Psoas muscle (tissue), 8 donors: ENCODE measurements around the gene TMEM60. TPM values are rescaled to one million over a fixed set of nuclear protein-coding genes. Genes with fewer than 3 reads are reported as not detected.
A peak's percentile ranks its signal among the peaks of the same experiment; 100 is the strongest.

ENCODE experiments used
- ATAC-seq, 4 donors: fragments of 200-7000 bp; cut with Tn5 transposase; one replicate each; pipeline ENCODE4 v1.9.1; 2020; ENCODE audit warnings: moderate library complexity in 3 of 4, mild to moderate bottlenecking in 2 of 4
- DNase-seq, 2 donors: peaks; one replicate each; pipeline ENCODE4 v3.0.0-alpha.2; 2020
- H3K27ac ChIP-seq: fragments of 200-600 bp; one replicate; pipeline ENCODE4 v1.8.0; 2022
- H3K27me3 ChIP-seq, 3 donors: fragments of 200-600 bp in 1 of 3; one replicate each; pipeline versions ENCODE4 v1.6.1 to v1.8.0; 2013 to 2022; ENCODE audit warnings: low read length in 2 of 3, mild to moderate bottlenecking in 2 of 3, moderate library complexity in 1 of 3; ENCODE audit not compliant: insufficient read depth in 3 of 3
- H3K36me3 ChIP-seq, 2 donors: fragments of 200-600 bp in 1 of 2; one replicate each; pipeline versions ENCODE4 v1.6.1 to v1.8.0; 2013 to 2022; ENCODE audit warnings: low read depth in 1 of 2, mild to moderate bottlenecking in 1 of 2, moderate library complexity in 1 of 2; ENCODE audit not compliant: insufficient read depth in 1 of 2
- H3K4me1 ChIP-seq: fragments of 200-600 bp; one replicate; pipeline ENCODE4 v1.8.0; 2022
- H3K4me3 ChIP-seq: fragments of 200-600 bp; one replicate; pipeline ENCODE4 v1.8.0; 2022; ENCODE audit warnings: mild to moderate bottlenecking
- H3K9me3 ChIP-seq: fragments of 200-600 bp; one replicate; pipeline ENCODE4 v1.8.0; 2022
- WGBS, 3 donors: extraction: QIAGEN DNeasy Blood & Tissue Kit; methylation state at CpG; one replicate each; pipeline versions ENCODE4 v1.1.6 to v1.1.7; 2013; 5-methylcytosine and 5-hydroxymethylcytosine counted together
- intact Hi-C, 2 donors: fragments of 100-400 bp; cut with DNase I; formaldehyde crosslinking; loops; one replicate each; pipeline versions ENCODE4 v1.11.0 to v1.14.2; 2022
- polyA plus RNA-seq, 3 donors: library from polyadenylated mRNA; stranded (reverse); fragments of 200-250 nt; gene quantifications; one replicate each; pipeline ENCODE4 v1.2.3, GENCODE V29; 2013
- total RNA-seq, 4 donors: library from RNA; stranded (reverse); fragmentation: NEBNext Ultra II Directional in 2 of 4; extraction: Animal tissue kit (Norgen Biotek cat#: 25700) in 2 of 4; gene quantifications; one replicate each; pipeline versions ENCODE4 v1.2.1 to v1.2.4, GENCODE V29; 2021 to 2023
- TF ChIP-seq, protein P1 (sequence below): fragments of 200-600 bp; IDR thresholded peaks from one replicate; pipeline ENCODE4 v1.8.0; 2022; ENCODE audit warnings: antibody characterized with exemption
- donor health status: healthy with polysubstance abuse.
- donor health status: DM: no; HTN: no; CAD: no; lungs with moderate emphysema.
- donor health status: Bipolar disorder and iron deficiency.
- donor health status: healthy.
- donor health status: DM: yes; HTN: yes; CAD: no.
- donor health status: DM: no; HTN: no; CAD: no.
- donor health status: DM: no; HTN: no; CAD: no.
- donor health status: DM: yes; HTN: yes; CAD: no.

TMEM60 gene
- total and polyA plus RNA-seq, 7 donors, result 7.7 to 39.3 (median 13.8) TPM

DNA sequence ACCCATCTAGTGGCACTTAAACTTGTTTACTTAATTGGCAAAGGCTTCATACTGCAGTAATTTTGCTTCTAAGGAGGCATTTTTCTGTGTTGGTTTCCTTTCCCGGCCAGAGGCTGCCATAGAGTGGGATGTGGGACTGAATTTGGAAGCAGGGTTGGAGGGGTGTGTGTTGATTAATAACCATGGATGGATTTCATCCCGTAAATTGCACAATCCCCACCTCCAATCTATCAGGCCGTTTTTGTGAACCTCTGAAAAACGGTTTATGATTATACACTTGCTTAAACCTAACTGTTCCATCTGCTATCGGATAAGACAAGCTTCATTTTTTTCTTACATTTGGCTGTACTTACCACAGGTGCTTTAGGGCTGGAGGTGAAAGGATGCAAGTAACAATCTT lies 1.3 kb downstream of the TMEM60 start:
- Histone ChIP-seq H3K9me3 (no peaks in the 10 kb centered on the region), H3K27me3 (no peaks in the 10 kb centered on the region), H3K4me3 (peak overlapping the region; percentile 95), H3K27ac (peak overlapping the region; percentile 98), H3K4me1 (peaks cover 42% of the 10 kb centered on the region), H3K36me3 (no peaks in the 10 kb centered on the region)
- ATAC-seq, result no peak
- WGBS, 3 donors, result 24 to 51% (median 26%) methylated on average over 5 of the region's 5 CpGs
- DNase-seq, result no peak
- intact Hi-C loops, result loop anchor here (5.0 to 10.0 kb wide), 4 partner anchors 40 to 88 kb away; no protein-coding TSS in a partner anchor
- TF ChIP-seq, protein P1, sequence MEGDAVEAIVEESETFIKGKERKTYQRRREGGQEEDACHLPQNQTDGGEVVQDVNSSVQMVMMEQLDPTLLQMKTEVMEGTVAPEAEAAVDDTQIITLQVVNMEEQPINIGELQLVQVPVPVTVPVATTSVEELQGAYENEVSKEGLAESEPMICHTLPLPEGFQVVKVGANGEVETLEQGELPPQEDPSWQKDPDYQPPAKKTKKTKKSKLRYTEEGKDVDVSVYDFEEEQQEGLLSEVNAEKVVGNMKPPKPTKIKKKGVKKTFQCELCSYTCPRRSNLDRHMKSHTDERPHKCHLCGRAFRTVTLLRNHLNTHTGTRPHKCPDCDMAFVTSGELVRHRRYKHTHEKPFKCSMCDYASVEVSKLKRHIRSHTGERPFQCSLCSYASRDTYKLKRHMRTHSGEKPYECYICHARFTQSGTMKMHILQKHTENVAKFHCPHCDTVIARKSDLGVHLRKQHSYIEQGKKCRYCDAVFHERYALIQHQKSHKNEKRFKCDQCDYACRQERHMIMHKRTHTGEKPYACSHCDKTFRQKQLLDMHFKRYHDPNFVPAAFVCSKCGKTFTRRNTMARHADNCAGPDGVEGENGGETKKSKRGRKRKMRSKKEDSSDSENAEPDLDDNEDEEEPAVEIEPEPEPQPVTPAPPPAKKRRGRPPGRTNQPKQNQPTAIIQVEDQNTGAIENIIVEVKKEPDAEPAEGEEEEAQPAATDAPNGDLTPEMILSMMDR, result no peak

DNA sequence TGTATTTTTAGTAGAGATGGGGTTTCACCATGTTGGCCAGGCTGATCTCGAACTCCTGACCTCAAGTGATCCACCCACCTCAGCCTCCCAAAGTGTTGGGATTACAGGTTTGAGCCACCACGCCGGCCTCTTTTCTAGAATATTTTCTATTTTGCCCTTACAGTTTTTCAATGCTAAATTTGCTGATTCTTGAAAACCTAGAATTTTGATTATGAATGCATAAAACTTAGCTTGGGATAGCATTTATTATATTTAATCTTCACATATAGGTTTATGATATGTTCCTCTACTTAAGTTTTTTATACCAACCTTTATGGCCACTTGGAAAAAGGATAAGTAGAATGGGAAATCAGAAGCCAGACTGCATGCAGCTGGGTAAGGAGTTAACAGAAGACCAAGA lies 2.1 kb downstream of the TMEM60 start:
- Histone ChIP-seq H3K27me3 (no peaks in the 10 kb centered on the region), H3K9me3 (no peaks in the 10 kb centered on the region), H3K4me1 (peaks cover 42% of the 10 kb centered on the region), H3K27ac (peak overlapping the region; percentile 8), H3K36me3 (no peaks in the 10 kb centered on the region), H3K4me3 (peak overlapping the region; percentile 95)
- intact Hi-C loops, result loop anchor here (5.0 to 10.0 kb wide), 4 partner anchors 41 to 89 kb away; no protein-coding TSS in a partner anchor
- ATAC-seq, result no peak
- DNase-seq, result no peak
- WGBS, 3 donors, result 66 to 99% (median 81%) methylated on average over 3 of the region's 3 CpGs
- TF ChIP-seq, protein P1, result no peak

DNA sequence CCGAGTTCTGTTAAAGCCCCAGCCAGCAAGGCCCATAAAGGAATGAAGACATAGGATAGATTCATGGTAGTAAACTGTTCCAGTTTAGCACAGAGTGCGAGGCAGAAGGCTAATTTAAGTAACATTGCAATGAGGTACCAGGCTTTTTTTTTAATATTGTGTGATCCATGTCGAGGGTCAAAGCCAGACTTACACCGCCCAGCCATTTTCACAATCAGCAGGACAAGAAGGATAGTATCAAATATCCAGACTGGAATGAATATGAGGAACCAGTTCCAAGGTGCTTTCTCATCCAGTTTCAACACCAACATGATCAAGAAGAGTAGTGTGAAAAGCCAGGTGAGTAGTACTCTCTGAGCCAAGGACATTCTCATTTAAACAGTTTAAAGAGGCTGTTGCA lies 4.2 kb downstream of the TMEM60 start:
- peak; percentile 40 to 62 (median 50) for ATAC-seq
- Histone ChIP-seq H3K27ac (peak overlapping the region; percentile 82), H3K4me3 (peak overlapping the region; percentile 1), H3K9me3 (no peaks in the 10 kb centered on the region), H3K27me3 (no peaks in the 10 kb centered on the region), H3K4me1 (peaks cover 30% of the 10 kb centered on the region), H3K36me3 (no peaks in the 10 kb centered on the region)
- WGBS, 3 donors, result 27 to 43% (median 29%) methylated on average over 4 of the region's 4 CpGs
- intact Hi-C loops, result loop anchor here (5.0 to 10.0 kb wide), 2 partner anchors 91 to 108 kb away; no protein-coding TSS in a partner anchor
- peak in 1 of 2 donors; percentile 68 for DNase-seq
- TF ChIP-seq, protein P1, result no peak

DNA sequence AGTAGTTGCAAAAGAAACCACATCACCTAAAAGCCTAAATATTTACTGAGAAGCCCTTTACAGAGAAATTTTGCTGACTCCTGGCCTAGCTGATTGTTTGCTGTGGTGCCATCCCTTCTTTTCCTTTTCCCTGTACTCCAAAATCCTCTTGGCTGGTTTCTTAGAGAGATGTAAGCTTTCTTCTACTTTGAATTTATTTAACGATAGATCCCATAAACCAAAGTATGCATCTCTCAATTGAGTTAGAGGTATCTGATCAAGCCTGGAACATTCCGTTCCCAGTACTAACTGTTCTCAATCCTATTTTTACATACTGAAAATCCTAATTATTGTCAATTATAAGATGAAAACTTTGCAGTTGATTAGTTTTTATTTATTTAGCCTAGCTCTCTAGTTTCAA lies 6.3 kb downstream of the TMEM60 start:
- TF ChIP-seq, protein P1, result no peak
- intact Hi-C loops, result loop anchor here (5.0 to 10.0 kb wide), 2 partner anchors 93 to 110 kb away; no protein-coding TSS in a partner anchor
- 49 to 85% (median 66%) methylated on average over 2 of the region's 2 CpGs for WGBS, 3 donors

DNA sequence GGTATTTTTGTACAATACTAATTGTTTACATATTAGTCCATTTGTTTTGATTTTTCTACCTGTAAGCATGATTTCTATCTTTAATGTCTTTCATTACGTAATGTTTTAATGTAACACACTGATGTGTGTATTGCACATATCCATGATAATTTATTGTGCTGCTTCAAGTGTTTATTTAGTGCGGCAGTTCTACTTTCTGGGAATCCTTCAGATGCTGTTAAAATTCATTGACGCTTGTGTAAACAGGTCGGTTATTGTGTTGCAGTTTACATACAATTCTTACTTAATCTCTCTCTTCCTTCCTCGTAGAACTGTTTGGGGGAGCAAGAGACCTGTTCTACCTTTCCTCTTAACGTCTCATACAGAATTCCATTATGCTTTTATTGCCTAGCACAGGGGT lies 6.9 kb downstream of the TMEM60 start:
- Histone ChIP-seq H3K4me1 (peaks cover 20% of the 10 kb centered on the region), H3K27ac (no peak overlapping the region), H3K4me3 (no peak overlapping the region), H3K27me3 (no peaks in the 10 kb centered on the region), H3K36me3 (no peaks in the 10 kb centered on the region), H3K9me3 (no peaks in the 10 kb centered on the region)
- DNase-seq, result no peak
- TF ChIP-seq, protein P1, result no peak
- 73 to 85% (median 83%) methylated on average over 6 of the region's 6 CpGs for WGBS, 3 donors
- ATAC-seq, result no peak
- intact Hi-C loops, result loop anchor here (5.0 to 10.0 kb wide), 2 partner anchors 93 to 111 kb away; no protein-coding TSS in a partner anchor

More for the DNA sequence above, 6.3 kb downstream of the TMEM60 start:
- Histone ChIP-seq H3K9me3 (no peaks in the 10 kb centered on the region), H3K4me1 (peaks cover 26% of the 10 kb centered on the region), H3K27me3 (no peaks in the 10 kb centered on the region), H3K36me3 (no peaks in the 10 kb centered on the region), H3K27ac (peak overlapping the region; percentile 51), H3K4me3 (no peak overlapping the region)
- no peak for ATAC-seq
- DNase-seq, result no peak
